NCI-H2196 (cell line): ENCODE results near the gene P2RY6.

Source experiments
- DNase-seq: peaks from one replicate; lab custom pipeline; 2025; ENCODE audit not compliant: unreplicated experiment; lab: John Stamatoyannopoulos, UW

Gene P2RY6

DNA sequence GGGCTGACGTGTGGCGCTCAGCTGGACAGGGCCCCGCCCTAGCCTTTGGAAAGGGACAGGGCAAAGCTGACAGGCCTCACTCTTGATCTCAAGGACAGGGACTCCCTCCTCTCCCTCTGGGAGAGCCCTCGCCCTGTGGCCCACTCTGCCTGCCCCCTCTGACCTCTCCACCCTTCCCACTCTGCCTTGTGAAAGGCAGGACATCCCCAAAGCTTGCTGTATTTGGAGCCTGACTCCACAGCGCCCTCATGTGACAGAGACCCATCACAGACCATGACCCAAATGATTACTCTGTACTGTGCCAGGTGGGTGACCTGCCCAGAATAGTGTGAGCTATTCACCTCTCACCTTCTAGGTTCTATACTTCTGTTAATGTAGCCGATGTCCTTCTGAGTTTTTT is 35.3 kb upstream of the P2RY6 start:
- DNase-seq: peak; percentile 18

DNA sequence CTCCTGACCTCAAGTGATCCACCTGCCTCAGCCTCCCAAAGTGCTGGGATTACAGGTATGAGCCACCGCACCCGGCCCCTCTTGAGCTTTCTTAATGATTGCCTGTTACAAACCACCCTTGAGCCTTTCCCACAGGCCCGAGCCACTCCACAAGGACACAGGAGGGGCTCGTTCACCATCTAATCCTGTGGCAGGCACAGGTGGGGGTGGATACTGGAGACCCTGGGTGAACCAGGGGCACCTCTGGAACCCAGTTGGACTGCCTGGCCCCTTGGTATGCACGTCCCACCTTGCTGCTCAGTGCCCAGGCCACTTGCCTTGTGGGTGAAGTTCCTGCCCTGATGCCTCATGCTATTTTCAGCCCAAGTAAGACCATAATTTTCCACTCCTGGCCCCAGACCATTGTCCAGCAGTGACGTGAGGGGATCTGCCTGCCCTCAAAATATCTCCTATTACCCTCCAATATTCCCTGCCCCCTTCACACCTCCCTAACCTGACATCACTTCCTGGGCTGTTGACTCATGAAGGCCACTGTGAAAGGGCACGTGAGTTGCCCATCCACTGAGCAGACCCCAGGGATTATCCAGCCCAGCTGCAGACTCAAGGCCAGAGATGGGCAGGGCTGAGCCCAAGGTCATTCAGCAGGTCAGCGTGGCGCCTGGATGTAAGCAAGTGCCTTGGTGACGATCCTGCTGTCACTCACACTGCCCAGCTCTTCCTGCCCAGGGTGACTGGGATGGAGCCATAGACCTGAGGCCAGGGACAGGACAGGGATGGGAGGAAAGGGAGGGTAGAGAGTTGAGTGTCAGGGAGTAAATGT is 34.5 kb upstream of the P2RY6 start:
- no peak for DNase-seq

GRCh38 chr11:73239111-73239521 is 33.0 kb upstream of the P2RY6 start:
- no peak for DNase-seq

DNA sequence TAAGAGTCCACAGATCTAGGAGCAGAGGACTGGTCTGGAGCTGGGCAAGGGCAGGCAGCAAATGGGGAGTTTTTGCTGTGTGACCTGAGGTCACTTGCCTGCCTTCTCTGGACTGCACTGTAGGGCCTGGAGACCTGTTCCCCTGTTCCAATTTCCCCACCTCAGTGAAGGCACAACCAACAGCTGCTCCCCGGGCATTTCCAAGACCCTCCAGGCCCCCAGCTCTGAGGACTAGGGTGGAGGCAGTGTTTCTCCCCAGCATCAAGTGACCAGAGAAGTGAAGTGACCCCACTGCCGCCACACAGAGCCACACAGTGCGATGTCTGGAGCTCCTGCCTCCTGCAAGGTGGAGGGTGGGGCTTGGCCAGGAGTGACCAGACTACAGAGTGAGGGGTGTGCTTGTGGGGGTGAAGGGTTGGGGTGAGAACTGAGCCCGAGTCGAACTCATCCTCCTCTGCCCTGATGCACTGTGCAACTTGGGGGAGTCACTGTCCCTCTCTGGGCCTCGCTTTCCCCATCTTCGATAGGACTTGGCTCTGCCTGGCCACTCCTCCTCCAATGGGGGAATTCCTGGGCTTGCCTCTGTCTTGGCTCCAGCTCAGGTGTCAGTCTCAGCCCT is 32.5 kb upstream of the P2RY6 start:
- no peak for DNase-seq

GRCh38 chr11:73240190-73240781 is 31.9 kb upstream of the P2RY6 start:
- DNase-seq: no peak

DNA sequence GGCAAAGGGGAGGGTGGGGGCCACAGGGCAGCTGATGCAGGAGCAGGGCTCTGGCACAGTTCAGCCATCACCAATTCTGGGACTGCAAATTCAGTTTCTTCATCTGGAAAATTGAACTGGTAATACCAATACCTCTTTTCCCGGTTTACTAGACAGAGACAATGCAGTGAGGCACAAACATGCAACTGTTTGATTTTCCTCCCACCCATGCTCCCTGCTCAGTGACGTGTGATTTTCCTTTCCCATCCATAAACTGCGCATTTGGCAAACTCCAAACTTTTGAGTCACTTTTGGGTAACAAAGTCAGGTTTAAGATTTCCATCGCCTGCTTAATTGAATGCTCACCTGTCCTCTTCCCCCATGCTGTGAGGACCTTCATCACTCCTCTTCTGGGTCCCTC is 30.8 kb upstream of the P2RY6 start:
- no peak for DNase-seq

DNA sequence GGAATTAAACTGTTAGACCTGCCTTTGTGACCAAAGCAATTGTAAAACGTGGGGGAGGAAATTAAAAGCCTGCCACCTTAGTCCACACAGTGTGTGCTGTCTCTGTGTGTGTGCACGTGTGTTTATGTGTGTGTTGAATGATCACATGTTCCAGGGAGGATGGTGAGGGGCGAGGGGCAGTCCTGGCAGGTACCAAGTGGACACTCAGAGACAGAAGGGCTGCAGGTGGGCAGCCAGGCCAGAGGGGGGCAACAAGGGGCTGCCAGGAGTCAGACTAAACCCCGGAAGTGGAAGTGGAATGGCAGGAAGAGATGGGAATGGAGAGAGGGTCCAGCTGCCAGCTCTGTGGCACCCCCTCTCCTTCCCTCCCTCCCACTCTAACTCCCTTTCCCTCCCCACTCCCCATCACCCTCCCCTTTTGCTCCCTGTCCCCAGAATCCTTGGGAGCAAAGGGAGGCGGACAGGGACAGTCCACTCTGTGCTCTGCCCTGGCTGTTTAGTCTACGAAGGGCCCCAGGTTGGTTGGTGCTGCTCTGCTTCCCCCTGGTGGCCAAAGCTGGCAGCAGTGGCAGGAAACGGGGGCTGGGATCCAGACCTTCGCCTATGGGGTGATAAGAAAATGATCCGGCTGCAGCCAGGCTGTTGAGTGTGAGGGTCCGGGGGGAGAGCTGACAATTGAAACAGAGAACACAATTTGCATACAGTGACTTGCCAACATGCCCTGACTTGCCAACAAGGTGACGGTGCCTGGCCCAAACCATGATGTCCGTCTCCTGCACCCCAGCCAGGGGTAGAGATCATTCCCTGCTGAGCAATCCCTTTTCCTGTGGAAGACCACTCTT is 29.7 kb upstream of the P2RY6 start:
- peak; percentile 56 for DNase-seq

GRCh38 chr11:73243093-73243485 is 29.0 kb upstream of the P2RY6 start:
- DNase-seq: no peak

DNA sequence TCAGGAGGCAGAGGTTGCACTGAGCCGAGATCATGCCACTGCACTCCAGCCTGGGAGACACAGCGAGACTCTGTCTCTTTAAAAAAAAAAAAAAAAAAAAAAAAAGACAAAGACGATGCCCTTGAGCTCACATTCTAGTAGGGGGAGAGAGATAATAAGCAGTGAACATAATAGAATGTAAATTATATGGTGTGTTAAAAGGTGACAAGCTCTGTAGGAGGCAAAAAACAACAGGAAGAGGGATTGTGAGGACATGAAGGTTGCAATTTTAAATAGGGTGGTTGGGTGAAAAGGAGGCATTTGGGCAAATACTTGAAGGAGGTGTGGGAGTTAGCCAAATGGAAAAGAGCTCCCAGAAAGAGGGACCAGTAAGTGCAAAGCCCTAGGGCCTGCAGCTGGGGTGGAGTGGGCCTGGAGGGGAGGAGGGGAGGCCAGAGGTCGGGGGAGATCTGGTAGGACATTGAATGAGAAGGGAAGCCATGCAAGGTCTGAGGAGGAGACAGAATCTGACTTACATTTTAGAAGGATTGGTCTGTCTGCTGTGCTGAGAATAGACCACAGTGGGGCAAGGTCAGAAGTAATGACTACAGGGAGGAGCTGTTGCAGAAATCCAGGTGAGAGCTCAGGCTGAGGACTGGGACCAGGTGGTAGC is 27.4 kb upstream of the P2RY6 start:
- no peak for DNase-seq

- DNase-seq: no peak
These were observed 26.7 kb upstream of the P2RY6 start for GRCh38 chr11:73245461-73245860.

DNA sequence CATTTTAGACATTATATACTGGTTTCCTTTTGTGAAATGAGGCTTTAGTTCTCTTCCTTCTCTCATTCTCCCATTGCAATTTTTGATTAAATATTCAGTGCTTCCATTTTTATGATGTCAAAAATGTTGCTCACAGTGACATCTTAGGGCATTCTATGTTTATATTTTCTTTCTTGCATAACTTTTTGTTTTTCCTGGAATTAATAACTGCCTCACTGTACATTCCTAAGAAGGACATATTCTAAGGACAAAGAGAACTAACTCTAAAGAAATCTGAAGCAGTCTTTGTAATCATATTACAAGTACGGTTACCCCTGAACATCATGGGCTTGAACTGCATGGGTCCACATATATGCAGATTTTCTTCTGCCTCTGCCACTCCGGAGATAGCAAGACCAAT is 25.8 kb upstream of the P2RY6 start:
- DNase-seq: no peak

- no peak for DNase-seq
These were observed 23.5 kb upstream of the P2RY6 start for GRCh38 chr11:73248526-73249185.

GRCh38 chr11:73249304-73249703 is 22.8 kb upstream of the P2RY6 start:
- DNase-seq: no peak

GRCh38 chr11:73249853-73250783 is 22.0 kb upstream of the P2RY6 start:
- DNase-seq: no peak

GRCh38 chr11:73252577-73253191 is 19.5 kb upstream of the P2RY6 start:
- DNase-seq: no peak

GRCh38 chr11:73257342-73258103 is 14.6 kb upstream of the P2RY6 start:
- no peak for DNase-seq

GRCh38 chr11:73258104-73259035 is 13.8 kb upstream of the P2RY6 start:
- no peak for DNase-seq
